HG03342 (cell line): ENCODE results near the gene ALDH3B1.

Experiments
- ATAC-seq: cut with Tn5 transposase; IDR thresholded peaks from one replicate; pipeline ENCODE4 v1.9.1; 2021; ENCODE audit warnings: mild to moderate bottlenecking, moderate library complexity; ENCODE audit not compliant: unreplicated experiment

ALDH3B1 gene

GRCh38 chr11:68013611-68014156, 3.6 kb downstream of the ALDH3B1 start:
- ATAC-seq: no peak

DNA sequence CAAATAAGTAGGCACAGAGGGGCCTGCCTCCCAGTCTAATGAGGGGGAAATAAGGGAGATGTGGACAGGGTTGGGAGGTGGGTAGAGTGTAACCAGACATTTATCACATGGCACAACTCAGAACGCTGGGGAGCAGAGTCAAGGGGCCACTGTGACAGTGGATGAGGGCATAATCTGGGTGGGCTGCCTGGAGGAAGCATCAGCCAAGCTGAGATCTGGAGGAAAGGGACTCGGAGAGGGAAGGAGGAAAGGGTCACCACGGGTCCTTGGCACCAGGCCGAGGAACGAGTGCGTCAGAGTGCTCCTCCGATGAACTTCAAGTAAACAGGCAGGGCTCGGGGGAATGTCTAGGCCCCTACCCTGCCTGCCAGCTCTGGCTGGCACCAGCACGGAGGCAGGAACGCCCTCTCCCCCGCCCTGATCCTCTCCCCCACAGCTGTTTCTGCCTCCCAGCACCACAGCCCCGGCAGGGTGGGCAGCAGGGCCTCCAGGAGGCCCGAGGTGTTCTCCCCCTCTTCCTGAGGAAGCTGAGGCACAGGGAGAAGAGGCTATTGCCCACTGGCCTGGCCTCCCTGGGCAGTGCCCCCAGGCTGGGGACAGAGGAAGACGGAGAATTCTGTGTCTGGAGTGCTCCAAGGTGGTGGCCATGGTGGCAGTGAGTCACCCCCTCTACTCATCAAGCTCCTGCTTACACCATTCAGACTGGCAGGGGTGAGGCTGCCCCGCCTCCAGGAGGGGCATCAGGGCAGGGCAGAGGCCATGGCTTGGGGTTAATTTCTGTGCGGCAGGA, 4.2 kb downstream of the ALDH3B1 start:
- no peak for ATAC-seq

DNA sequence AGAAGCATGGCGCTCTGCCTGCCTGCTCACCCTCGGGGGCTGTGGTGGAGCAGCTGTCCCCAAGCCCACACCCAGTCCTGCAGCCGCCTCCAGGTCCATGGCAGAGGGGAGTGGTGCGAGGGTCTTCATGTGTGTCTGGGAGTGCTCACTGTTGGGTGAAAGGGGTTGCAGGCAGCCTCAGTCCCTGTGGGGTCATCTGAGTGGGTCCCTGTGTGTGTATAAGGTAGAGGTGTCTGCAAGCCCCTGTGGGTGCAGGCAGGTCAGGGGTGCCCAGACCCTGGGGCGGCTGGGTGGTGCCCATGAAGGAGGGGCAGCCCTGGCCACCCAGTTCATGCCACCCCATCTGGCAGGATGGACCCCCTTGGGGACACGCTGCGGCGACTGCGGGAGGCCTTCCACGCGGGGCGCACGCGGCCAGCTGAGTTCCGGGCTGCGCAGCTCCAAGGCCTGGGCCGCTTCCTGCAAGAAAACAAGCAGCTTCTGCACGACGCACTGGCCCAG, 4.9 kb downstream of the ALDH3B1 start:
- no peak for ATAC-seq

- no peak for ATAC-seq
Measured at GRCh38 chr11:68015467-68015866, 5.3 kb downstream of the ALDH3B1 start.

GRCh38 chr11:68016161-68016903, 6.2 kb downstream of the ALDH3B1 start:
- no peak for ATAC-seq

DNA sequence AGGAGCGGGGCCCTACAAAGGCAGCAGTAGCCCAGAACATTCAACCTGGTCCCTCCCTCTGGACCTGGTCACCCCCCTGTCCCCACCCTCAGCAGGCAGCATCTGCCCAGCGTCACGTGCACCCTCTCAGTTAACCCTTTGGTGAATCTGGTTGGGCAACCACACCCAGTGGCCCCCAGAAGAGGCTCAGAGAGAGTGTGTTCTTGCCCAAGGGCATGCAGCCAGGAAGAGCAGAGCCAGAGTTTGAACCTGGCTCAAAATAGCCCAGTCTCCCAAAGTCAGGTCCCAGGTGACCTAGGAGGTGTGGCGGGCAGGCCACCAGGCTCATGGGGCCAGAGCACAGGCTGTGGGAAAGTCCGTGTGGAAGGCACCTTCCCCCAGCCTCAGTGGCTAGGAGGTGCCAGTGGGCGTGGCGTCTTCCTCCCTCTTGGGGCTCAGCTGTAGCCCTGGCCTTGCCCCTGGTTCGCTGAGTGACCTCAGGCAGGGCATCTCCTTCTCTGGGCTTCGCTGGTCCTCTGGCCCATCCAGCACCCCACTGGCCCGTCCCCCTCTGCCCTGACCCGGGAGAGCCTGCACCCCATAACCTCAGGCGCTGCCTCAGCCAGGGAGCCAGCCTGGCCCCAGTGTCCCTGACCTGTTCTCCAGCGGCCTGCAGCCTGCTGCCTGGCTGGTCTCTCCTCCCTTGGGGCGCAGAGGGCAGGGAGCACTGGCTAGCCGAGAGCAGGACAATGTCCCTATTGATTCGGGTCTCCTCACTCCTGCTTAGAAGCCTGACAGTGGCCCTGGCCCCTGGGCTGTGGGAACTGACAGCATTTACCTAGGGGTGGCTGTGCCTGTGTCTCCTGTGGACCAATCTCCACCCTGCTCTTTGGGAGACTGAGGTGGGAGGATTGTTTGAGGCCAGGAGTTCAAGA, 7.0 kb downstream of the ALDH3B1 start:
- ATAC-seq: no peak

- no peak for ATAC-seq
Measured at GRCh38 chr11:68017980-68018729, 8.0 kb downstream of the ALDH3B1 start.

GRCh38 chr11:68018730-68019190, 8.6 kb downstream of the ALDH3B1 start:
- ATAC-seq: no peak

GRCh38 chr11:68019486-68019885, 9.4 kb downstream of the ALDH3B1 start:
- no peak for ATAC-seq

DNA sequence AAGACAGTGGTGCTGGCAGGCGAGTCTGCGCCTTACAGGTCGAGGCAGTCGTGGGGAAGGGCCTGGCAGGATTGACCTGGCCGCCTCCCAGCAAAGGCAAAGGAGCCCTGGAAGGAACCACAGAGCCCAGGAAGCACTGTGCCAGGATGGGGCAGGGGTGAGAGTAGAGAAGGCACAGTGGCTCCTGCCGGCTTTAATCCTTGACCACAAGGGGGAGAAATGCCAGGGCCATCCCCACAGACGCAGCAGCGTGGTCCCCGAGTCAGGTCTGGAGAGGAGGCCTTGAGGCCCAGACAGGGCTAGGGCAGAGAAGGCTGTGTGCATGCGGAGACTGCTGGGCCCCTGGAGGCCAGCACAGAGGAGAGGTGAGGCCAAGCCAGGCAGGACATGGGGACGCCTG, 10.4 kb downstream of the ALDH3B1 start:
- ATAC-seq: no peak

- no peak for ATAC-seq
Measured at GRCh38 chr11:68021167-68021787, 11.2 kb downstream of the ALDH3B1 start.

DNA sequence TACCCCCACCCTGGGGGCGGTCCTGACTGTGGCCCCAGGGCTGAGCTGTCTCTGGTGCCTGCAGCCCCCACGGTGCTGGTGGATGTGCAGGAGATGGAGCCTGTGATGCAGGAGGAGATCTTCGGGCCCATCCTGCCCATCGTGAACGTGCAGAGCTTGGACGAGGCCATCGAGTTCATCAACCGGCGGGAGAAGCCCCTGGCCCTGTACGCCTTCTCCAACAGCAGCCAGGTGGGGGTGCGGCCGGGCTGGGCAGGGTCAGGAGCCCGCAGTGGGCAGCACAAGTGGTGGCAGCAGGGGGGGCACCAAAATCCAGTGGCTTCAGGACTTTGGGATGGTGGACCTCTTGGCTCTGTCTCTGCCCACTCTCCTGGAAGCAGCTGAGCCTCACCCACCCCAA, 12.4 kb downstream of the ALDH3B1 start:
- no peak for ATAC-seq

- no peak for ATAC-seq
Measured at GRCh38 chr11:68024508-68024907, 14.4 kb downstream of the ALDH3B1 start.

DNA sequence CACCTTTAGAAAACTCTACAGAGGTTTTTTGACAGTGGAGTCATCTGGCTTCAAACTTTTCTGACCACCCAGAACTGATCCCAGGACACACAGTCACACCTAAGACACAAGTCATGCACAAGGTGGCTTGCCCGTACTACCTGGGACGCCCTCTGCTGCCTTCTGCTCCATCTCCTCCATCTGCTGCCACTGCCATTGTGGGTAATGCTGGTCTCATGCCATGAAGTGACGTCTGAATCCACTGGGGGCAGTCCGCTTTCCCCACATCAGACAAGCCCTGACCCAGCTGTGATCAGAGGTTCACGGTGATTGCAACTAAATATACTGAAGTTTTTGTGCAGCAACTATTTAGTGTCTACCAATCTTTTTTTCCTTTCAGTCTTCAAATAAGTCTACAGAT, 14.9 kb downstream of the ALDH3B1 start:
- no peak for ATAC-seq

DNA sequence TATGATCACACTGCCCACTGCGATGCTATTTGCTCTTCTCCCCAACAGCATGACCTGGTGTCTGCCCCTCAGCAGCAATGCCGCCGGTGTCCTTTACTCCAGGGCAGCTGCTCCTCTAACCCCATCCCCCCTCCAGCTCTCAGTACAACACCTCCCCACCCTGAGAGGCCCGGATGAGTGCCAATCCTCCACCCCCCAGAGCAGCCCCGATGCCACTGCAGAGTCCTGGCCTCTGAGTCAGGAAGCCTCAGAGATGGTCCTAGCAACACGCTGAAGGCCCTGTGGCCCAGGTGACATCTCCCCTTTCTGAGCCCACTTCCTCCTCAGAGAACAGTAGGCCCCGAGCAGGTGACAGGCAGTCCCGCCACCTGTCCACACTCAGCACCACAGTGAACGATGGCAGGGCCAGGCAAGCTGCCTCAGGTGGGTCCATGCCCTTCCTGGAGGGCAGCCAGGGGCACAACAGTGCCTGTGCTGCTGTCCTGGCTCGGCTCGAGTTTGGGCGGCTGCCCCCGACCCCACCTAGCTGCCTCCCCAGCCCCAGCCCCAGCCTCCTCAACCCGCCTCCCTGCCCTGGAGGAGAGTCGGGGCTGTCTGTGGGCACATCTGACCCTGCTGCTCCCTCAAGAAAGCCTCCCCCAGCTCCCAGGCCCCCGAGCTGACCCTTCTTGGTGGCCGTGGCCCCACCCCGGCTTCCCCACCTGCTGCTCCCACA, 16.4 kb downstream of the ALDH3B1 start:
- ATAC-seq: no peak

DNA sequence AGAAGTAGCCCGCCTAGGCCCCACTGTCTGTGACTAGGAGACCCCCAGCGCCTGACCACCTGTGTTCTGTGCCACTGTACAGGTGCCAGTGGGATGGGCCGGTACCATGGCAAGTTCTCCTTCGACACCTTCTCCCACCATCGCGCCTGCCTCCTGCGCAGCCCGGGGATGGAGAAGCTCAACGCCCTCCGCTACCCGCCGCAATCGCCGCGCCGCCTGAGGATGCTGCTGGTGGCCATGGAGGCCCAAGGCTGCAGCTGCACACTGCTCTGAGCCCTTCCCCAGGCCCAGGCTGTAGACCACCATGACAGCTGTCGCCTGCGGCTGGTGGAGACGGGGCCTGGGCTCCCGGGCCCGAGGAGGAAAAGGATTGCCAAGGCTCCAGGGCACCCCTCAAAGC, 17.5 kb downstream of the ALDH3B1 start:
- no peak for ATAC-seq

GRCh38 chr11:68028802-68029545, 18.8 kb downstream of the ALDH3B1 start:
- no peak for ATAC-seq
